Occipital lobe (tissue), 2 donors: ENCODE results near the gene SPAAR. TPM values are rescaled to one million over a fixed set of nuclear protein-coding genes. Genes with fewer than 3 reads are reported as not detected.
"Not testable (repeated sequence)": the region's sequence is repeated elsewhere in the genome, so short reads cannot be mapped to it uniquely, and the experiment has no call there.

Experiments used
- DNase-seq: peaks from one replicate; lab custom pipeline; 2025; lab: John Stamatoyannopoulos, UW
- total RNA-seq: library from RNA; depleted of rRNA; stranded (reverse); fragments of >200 nt; gene quantifications from one replicate; pipeline ENCODE4 v1.2.3, GENCODE V29; 2014

Gene SPAAR
- total RNA-seq, 1 donor from 2014 or later = 0.31 TPM

DNA sequence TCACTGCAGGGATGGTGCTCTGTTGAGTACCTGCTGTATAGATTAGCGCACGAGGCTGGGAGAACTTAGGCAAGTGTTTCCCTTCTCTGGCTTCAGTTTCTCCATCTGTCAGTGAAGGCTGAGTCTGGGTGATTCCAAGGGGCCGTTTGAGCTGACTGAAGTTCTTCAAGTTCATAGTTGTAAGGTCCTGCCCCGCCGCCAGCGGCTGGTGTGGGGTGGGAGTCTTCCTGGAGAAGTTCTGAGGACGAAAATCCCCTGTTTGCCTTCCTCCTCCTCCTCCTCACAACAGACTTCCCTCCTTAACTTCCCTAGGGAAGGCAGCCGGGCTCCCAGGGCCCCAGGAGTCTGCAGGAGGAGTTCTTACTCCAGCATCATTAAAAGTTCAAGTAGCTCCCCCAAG lies 5.0 kb upstream of the SPAAR start:
- no peak for DNase-seq

DNA sequence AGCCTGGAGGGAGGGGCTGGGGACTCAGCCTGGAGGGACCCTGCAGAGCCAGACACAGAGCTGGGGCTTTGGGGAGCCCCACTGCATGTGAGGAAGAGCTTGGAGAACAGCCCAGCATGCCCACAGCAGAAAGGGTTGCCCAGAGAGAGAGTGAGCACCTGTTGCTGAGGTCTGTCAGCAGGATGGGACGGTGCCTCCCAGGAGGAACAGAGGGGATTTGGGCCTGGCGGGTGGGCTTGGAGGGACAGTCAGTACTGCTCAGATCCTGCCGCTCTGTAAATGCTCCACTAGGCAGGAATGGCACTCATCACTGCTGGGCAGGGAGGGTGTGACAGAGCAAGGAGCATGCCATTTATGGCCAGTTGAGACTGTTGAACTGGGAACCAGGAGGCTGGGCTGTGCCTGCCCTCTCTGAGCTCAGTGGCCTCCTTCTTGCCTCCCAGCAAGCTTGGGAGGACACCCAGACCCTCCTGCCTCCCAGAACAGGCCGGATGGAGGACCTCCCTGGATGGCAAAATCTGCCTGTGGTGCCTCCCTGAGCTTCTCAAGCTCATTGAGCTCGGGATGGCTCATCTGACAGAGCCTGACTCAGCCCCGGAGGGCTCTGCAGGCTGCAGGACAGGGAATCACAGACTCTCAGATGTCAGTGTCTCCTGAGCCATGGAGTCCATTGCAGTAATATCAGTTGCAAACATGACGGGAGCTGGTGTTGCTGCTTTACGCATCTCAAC lies 4.1 kb upstream of the SPAAR start:
- DNase-seq = no peak

DNA sequence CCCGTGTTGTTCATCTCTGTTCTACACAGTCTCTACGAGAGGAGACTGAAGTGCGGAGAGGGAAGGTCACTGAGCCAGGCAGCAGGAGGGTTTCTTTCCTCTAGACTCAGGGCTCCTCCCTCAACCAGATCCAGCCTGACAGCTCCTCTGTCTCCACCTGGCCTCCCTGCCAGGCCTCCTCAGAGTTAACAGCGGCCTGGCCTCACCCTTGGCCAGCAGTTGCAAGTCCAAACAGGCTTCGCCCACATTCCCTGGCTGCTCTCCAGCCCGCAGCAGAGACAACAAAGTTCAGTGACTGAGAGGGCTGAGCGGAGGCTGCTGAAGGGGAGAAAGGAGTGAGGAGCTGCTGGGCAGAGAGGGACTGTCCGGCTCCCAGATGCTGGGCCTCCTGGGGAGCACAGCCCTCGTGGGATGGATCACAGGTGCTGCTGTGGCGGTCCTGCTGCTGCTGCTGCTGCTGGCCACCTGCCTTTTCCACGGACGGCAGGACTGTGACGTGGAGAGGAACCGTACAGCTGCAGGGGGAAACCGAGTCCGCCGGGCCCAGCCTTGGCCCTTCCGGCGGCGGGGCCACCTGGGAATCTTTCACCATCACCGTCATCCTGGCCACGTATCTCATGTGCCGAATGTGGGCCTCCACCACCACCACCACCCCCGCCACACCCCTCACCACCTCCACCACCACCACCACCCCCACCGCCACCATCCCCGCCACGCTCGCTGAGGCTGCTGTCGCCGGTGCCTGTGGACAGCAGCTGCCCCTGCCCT lies 3.2 kb upstream of the SPAAR start, which contains the start of gene HRCT1:
TSS of gene HRCT1 (plus strand) at position 291 of the 768 bp plus-strand sequence. CDS start at position 377, 86 bp downstream.
- DNase-seq = no peak

- DNase-seq = no peak
Observed at GRCh38 chr9:35906923-35907699, 2.2 kb upstream of the SPAAR start.

- DNase-seq = no peak
Observed at GRCh38 chr9:35907711-35908503, 1.4 kb upstream of the SPAAR start.

GRCh38 chr9:35908504-35909125 lies 675 bp upstream of the SPAAR start:
- DNase-seq = no peak

DNA sequence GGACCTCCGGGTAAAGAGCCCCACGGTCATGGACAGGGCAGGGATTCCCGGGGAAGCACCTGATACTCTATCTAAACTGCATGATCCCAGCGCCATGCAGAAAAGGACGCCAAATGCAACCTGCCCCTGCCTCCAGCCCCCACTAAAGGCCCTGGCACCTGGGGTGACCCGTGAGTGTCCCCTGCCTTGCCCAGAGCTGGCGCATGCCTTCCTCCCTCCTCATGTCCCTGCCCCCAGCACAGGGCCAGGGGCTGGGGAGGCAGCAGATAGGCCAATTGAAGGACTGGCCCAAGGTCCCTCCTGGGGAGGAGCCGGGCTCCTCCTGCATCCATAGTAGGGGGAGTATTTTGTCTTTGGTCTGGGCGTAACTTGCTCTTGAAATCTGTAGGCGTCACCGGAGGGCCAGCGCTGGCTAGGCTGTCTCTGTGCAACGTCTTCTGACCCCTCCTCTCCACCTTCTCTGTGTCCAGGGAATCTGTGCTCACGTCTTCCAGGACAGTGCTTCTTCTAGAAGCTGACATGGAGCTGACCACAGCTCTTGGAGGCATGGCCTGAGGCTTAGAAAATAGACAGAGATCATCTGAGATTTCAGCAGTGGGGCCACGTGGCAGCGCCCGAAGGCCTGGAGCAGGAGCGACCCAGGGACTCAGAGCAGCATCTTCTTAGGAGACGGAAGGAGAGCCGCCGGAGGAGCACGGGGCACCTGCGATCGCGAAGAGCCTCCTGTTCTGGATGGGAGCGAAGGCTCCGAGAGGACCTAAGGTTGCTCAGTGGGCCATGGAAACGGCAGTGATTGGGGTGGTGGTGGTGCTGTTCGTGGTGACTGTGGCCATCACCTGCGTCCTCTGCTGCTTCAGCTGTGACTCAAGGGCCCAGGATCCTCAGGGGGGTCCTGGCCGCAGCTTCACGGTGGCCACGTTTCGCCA lies 660 bp downstream of the SPAAR start:
- no peak for DNase-seq

GRCh38 chr9:35910613-35911359 lies 1.5 kb downstream of the SPAAR start:
- no peak for DNase-seq

- DNase-seq = no peak
Observed at GRCh38 chr9:35911690-35912089, 2.4 kb downstream of the SPAAR start.

DNA sequence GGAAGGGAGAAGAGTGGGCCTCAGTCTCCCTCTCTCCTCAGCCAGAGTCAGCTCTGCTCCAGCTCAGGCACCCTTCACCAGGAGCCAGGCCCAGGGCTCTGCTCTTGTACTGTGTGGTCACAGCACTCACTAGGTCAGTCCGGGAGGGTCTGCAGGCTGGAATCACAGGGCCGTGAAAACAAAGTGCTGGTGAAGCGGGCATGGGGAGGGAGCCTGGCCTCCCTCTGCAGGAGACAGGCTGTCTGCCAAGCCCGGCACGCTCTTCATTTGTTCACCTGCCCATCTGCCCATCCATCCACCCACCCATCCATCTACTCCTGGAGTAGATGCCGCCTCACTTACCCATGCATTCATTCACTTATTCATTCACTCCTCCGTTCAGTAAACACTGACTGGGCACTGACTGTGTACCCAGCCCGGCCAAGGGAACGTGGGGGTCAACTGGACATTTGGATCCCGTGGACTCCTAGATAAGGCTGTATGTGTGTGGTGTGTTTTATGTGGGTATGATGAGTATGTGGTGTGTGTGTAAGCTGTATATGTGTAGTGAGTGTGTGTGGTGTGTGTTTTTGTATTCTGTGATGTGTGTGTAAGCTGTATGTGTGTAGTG lies 3.6 kb downstream of the SPAAR start:
- no peak for DNase-seq

DNA sequence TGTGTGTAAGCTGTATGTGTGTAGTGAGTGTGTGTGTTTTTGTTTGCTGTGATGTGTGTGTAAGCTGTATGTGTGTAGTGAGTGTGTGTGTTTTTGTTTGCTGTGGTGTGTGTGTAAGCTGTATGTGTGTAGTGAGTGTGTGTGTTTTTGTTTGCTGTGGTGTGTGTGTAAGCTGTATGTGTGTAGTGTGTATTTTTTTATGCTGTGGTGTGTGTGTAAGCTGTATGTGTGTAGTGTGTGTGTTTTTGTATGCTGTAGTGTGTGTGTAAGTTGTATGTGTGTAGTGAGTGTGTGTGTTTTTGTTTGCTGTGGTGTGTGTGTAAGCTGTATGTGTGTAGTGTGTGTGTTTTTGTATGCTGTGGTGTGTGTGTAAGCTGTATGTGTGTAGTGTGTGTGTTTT lies 4.1 kb downstream of the SPAAR start:
- not testable (repeated sequence) for DNase-seq

DNA sequence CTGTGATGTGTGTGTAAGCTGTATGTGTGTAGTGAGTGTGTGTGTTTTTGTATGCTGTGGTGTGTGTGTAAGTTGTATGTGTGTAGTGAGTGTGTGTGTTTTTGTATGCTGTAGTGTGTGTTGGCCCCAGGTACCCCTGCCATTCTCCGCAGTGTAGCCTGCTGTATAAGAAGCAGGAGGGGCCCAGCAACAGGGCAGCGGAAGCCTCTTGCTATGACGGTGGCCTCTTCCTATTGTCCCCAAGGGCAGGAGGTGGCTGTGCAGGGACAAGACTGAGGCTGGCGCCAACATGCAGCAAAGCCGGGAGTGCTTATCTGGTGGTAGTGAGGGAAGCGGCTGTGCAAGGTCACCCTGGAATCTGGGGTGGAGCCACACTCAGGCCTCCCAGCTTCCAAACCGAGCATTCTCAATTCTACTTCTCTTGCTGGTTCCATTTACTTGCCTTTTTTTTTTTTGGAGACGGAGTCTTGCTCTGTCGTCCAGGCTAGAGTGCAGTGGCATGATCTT lies 5.1 kb downstream of the SPAAR start:
- no peak for DNase-seq

GRCh38 chr9:35915681-35916294 lies 6.5 kb downstream of the SPAAR start:
- no peak for DNase-seq

DNA sequence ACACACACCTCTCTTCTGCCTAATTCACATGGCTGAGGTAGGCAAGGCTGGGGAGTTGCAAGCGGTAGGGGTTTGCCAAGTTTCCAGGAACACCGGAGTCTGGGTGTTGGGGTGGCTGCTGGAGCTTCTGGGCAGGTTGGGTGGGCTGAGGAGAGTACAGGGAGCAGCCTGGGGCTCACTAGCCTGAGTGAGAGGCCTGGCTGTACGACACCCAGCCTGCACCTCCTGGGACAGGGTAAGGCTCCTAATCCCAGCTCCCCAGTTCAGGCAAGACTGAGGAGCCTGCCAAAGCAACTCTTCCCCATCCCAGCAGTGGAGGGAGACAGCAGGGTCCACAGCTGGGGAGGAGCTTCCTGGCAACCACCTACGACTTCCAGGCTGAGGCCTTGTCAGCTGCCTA lies 8.0 kb downstream of the SPAAR start:
- no peak for DNase-seq

- DNase-seq = no peak
Observed at GRCh38 chr9:35918780-35919179, 9.5 kb downstream of the SPAAR start.

DNA sequence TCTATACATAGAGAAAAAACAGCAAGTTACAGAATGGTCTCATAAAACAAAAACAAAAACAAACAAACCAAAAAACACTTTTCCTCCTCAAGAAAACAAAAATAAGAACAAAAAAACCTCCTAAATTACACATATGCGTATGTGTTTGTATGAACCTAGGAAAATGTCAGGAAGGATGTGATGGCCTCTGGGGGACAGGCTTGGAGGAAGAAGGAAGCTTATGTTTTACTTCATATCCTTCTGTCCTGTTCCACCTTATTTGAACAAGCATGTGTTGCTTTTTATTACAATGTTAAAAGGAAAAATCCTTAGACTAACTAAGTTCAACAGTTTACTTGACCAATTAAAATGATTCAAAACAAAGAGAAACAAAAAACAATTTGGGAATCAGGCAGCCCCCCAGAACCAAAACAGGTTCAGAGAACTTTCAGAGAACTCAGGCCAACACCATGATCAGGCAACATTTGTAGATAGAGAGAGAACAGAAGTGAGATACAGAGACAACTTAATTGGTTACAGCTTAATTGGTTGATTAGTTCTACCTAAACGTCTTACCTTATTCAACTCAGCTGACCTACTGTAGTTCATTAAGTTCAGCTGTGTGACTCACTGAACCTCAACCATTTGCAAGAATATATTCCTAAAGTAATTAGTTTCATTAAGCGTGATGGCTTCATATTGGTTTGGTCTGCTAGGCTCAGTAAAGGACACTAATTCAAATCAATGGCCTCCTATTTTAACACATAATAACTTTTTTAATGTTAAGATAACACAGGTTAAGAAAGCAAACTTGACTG lies 10.1 kb downstream of the SPAAR start:
- no peak for DNase-seq

DNA sequence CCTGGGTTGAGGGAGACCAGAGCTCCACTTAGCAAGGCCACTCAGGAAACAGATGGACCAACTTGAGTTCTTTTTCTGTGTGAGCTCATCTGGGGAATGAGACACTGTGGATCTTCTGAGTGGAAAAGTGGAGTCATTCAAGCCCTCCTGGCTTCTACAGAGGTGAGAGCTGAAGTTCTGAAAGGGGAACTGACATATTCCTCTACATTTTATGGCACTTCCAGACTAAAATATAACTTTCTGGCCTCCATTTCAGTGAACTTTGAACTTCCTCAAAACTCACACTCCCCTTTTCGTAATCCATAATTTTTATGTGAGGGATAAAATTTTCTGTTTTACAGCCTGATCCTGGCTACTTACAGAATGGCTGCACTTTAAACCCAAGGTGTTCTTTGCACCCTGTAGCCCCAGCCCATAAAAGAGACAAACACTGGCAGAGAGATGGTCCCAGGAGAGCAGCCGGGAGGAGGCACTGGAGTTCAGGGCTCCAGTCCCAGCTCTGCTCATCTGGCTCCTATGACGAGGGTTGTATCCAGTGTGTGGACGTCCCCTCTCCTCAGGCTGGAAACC lies 10.8 kb downstream of the SPAAR start:
- no peak for DNase-seq
